Muscle of leg (tissue), 11 donors: ENCODE data around the gene IPO7. TPM values are rescaled to one million over a fixed set of nuclear protein-coding genes. Genes with fewer than 3 reads are reported as not detected.

ENCODE experiments used
- DNase-seq: peaks from one replicate; pipeline ENCODE4 v3.0.0; 2013
- H3K27ac ChIP-seq: one replicate; pipeline ENCODE4 v1.5.1; 2013; ENCODE audit warnings: mild to moderate bottlenecking, low read length, control low read depth
- H3K27me3 ChIP-seq: one replicate; pipeline ENCODE4 v1.6.1; 2013; ENCODE audit warnings: low read length; ENCODE audit not compliant: control insufficient read depth, insufficient read depth
- H3K36me3 ChIP-seq: one replicate; pipeline ENCODE4 v1.6.1; 2013; ENCODE audit warnings: low read length; ENCODE audit not compliant: control insufficient read depth, insufficient read depth
- H3K4me1 ChIP-seq: one replicate; pipeline ENCODE4 v1.6.1; 2013; ENCODE audit warnings: low read length; ENCODE audit not compliant: control insufficient read depth, insufficient read depth
- H3K4me3 ChIP-seq: one replicate; pipeline ENCODE4 v1.5.1; 2013; ENCODE audit warnings: low read length, control low read depth
- H3K9me3 ChIP-seq: replicated peaks from 2 replicates; pipeline ENCODE4 v1.6.1; 2013; ENCODE audit warnings: low read depth, low read length; ENCODE audit not compliant: control insufficient read depth
- WGBS: methylation state at CpG from one replicate; pipeline ENCODE4 v1.1.5; 2013; ENCODE audit warnings: missing lambda C conversion rate; ENCODE audit not compliant: insufficient coverage; 5-methylcytosine and 5-hydroxymethylcytosine counted together
- polyA plus RNA-seq, 8 donors: library from polyadenylated mRNA; unstranded; fragments of 120-200 nt; gene quantifications; one replicate each; pipeline versions ENCODE4 v1.2.1 to v1.2.3, GENCODE V29; 2013; ENCODE audit warnings: inconsistent platforms in 1 of 8, low replicate concordance in 1 of 8; ENCODE audit not compliant: insufficient read length in 8 of 8, insufficient read depth in 1 of 8
- total RNA-seq: library from RNA; stranded (reverse); fragments of 120-200 nt; gene quantifications from one replicate; pipeline ENCODE4 v1.2.4, GENCODE V29; 2013

The IPO7 gene
- total and polyA plus RNA-seq, 9 donors: 64.5 to 100 (median 89.2) TPM

GRCh38 chr11:9459667-9460321 is 75.3 kb downstream of the IPO7 start:
- no peaks in the 10 kb centered on the region for H3K27me3 ChIP-seq
- peaks cover 4% of the 10 kb centered on the region for H3K4me1 ChIP-seq
- no peaks in the 10 kb centered on the region for H3K9me3 ChIP-seq
- peak; percentile 75 for DNase-seq
- H3K4me3 ChIP-seq: peak overlapping the region; percentile 100
- peak overlapping the region; percentile 100 for H3K27ac ChIP-seq
- H3K36me3 ChIP-seq: no peaks in the 10 kb centered on the region
- WGBS: 0% methylated on average over 18 of the region's 23 CpGs

GRCh38 chr11:9460322-9461062 is 76.0 kb downstream of the IPO7 start, which contains the start of gene ZNF143:
Gene ZNF143 (plus strand): TSS chr11:9461012. CDS start chr11:9471309, 10,297 bp downstream.
- peaks cover 4% of the 10 kb centered on the region for H3K4me1 ChIP-seq
- H3K36me3 ChIP-seq: no peaks in the 10 kb centered on the region
- H3K27me3 ChIP-seq: no peaks in the 10 kb centered on the region
- peak; percentile 100 for DNase-seq
- WGBS: 0% methylated on average over 39 of the region's 45 CpGs
- peak within 1 kb of the TSS; percentile 100 for H3K27ac ChIP-seq
- H3K9me3 ChIP-seq: no peaks in the 10 kb centered on the region
- H3K4me3 ChIP-seq: peak within 1 kb of the TSS; percentile 100

GRCh38 chr11:9461063-9461759 is 76.8 kb downstream of the IPO7 start:
- Histone ChIP-seq H3K27me3 (no peaks in the 10 kb centered on the region), H3K27ac (peak overlapping the region; percentile 100), H3K4me3 (peak overlapping the region; percentile 81), H3K9me3 (no peaks in the 10 kb centered on the region), H3K36me3 (no peaks in the 10 kb centered on the region), H3K4me1 (peaks cover 4% of the 10 kb centered on the region)
- DNase-seq: peak; percentile 96
- WGBS: under 1% methylated on average over 43 of the region's 57 CpGs

DNA sequence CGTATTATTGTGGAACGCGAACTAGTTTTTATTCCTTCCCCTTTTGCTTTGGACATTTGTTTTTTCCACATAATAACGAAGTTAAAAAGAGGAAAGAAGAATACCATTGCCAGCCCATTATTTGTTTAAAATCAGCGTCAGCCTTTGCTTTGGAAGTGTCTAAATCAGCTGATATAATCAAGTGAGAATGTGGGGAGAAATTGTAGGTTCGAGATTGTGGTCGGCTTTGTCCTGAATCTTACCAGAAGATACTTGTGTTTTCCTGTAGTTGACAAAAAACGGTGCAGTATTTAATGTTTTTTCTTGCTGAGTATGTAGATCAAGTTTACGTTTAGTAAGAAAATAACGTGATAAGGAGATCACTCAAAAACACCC is 77.3 kb downstream of the IPO7 start:
- Histone ChIP-seq H3K4me1 (peaks cover 4% of the 10 kb centered on the region), H3K9me3 (no peaks in the 10 kb centered on the region), H3K4me3 (peak overlapping the region; percentile 81), H3K27ac (peak overlapping the region; percentile 100), H3K36me3 (no peaks in the 10 kb centered on the region), H3K27me3 (no peaks in the 10 kb centered on the region)
- peak; percentile 59 for DNase-seq
- WGBS: no CpG with 5 or more reads among the region's 10 CpGs

DNA sequence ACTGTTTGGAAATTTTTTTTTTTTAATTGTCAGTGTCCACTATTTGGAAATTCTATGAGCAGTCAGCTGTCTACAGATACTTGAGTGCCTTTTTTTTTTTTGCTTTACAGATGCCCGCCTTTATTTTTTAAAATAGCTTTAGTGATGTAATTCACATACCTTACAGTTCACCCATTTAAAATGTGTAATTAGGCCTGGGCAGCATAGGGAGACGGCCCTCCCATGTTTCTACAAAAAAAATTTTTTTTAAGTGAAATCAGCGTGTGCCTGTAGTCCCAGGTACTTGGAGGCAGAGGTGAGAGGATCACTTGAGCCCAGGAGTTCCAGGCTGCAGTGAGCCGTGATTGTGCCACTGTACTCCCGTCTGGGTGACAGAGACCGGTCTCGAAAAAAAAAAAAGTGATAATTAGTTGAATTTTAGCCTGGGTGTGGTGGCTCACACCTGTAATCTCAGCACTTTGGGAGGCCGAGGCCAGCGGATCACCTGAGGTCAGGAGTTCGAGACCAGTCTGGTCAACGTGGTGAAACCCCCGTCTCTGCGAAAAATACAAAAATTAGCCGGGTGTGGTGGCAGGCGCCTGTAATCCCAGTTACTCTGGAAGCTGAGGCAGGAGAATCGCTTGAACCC is 77.8 kb downstream of the IPO7 start:
- Histone ChIP-seq H3K4me3 (peak overlapping the region; percentile 81), H3K36me3 (no peaks in the 10 kb centered on the region), H3K27ac (peak overlapping the region; percentile 100), H3K4me1 (peaks cover 4% of the 10 kb centered on the region), H3K27me3 (no peaks in the 10 kb centered on the region), H3K9me3 (no peaks in the 10 kb centered on the region)
- no peak for DNase-seq
- WGBS: 91% methylated on average over 14 of the region's 16 CpGs

- no peak for DNase-seq
- Histone ChIP-seq H3K4me1 (peaks cover 4% of the 10 kb centered on the region), H3K4me3 (no peak overlapping the region), H3K9me3 (no peaks in the 10 kb centered on the region), H3K27ac (no peak overlapping the region), H3K36me3 (no peaks in the 10 kb centered on the region), H3K27me3 (no peaks in the 10 kb centered on the region)
- 93% methylated on average over 2 of the region's 8 CpGs for WGBS
Observed at GRCh38 chr11:9462806-9463537, 78.5 kb downstream of the IPO7 start.

DNA sequence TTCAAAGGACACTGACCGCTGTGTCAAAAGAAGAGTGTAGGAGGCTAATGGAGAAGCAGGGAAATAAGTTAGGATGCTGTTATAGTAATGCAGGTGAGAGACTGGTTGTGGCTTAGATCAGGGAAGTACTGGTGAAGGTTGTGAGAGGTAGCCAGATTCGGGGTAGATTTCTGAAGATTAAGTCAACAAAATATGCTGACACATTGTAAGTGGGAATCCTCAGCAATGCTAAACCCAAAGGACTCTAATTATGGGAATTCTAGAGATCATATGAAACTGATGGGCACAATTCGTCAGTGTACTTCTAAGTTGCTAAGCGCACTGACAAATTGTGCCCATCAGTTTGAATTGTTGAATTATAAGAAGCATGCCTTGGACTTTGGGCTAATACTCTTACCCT is 86.3 kb downstream of the IPO7 start:
- H3K4me3 ChIP-seq: no peak overlapping the region
- no peak for DNase-seq
- 90% methylated on average over 2 of the region's 4 CpGs for WGBS
- peaks cover 26% of the 10 kb centered on the region for H3K36me3 ChIP-seq
- H3K9me3 ChIP-seq: no peaks in the 10 kb centered on the region
- H3K4me1 ChIP-seq: no peaks in the 10 kb centered on the region
- no peaks in the 10 kb centered on the region for H3K27me3 ChIP-seq
- no peak overlapping the region for H3K27ac ChIP-seq

GRCh38 chr11:9473408-9473807 is 89.0 kb downstream of the IPO7 start:
- Histone ChIP-seq H3K4me1 (no peaks in the 10 kb centered on the region), H3K4me3 (no peak overlapping the region), H3K27ac (no peak overlapping the region), H3K27me3 (no peaks in the 10 kb centered on the region), H3K9me3 (no peaks in the 10 kb centered on the region), H3K36me3 (peaks cover 34% of the 10 kb centered on the region)
- DNase-seq: no peak

DNA sequence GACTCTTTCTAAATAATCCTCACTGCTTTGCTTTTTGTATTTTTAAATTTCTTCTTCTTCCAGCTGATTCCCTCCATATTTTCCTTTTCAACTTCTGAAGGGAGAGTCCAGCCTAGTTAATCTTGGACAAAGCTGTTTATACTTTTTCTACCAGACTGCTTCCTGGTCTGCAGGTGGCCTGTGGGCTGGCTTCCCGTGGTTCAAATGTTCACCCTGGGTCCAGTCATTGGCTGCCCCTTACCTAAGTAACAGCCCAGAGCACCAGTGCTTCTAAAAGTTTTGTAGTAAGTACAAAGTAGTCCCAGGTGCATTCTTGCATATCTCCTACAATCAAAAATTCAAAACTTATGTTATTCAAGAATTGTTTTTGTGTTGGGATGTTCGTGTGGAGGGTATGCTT is 95.4 kb downstream of the IPO7 start:
- WGBS: no CpG with 5 or more reads among the region's 2 CpGs
- no peaks in the 10 kb centered on the region for H3K27me3 ChIP-seq
- no peaks in the 10 kb centered on the region for H3K4me1 ChIP-seq
- no peak overlapping the region for H3K27ac ChIP-seq
- no peak overlapping the region for H3K4me3 ChIP-seq
- H3K36me3 ChIP-seq: peaks cover 40% of the 10 kb centered on the region
- no peaks in the 10 kb centered on the region for H3K9me3 ChIP-seq
- DNase-seq: no peak
